Left lung (tissue), 10 donors: ENCODE results near the gene EPYC. TPM values are rescaled to one million over a fixed set of nuclear protein-coding genes. Genes with fewer than 3 reads are reported as not detected.

Source experiments
- ATAC-seq: fragments of 200-7000 bp; cut with Tn5 transposase; one replicate; pipeline ENCODE4 v1.9.1; 2020; ENCODE audit warnings: moderate library complexity
- DNase-seq, 4 donors: peaks; one replicate each; pipeline ENCODE4 v3.0.0-alpha.2; 2013 to 2020
- H3K27ac ChIP-seq, 2 donors: fragments of 200-600 bp; sonication (generic) in 1 of 2; one replicate each; pipeline versions ENCODE4 v1.5.0 to v1.8.0; 2020 to 2021
- H3K27me3 ChIP-seq, 2 donors: fragments of 200-600 bp; sonication (generic) in 1 of 2; one replicate each; pipeline versions ENCODE4 v1.5.0 to v1.8.0; 2020 to 2021
- H3K36me3 ChIP-seq, 2 donors: fragments of 200-600 bp; sonication (generic) in 1 of 2; one replicate each; pipeline versions ENCODE4 v1.5.0 to v1.8.0; 2020 to 2021
- H3K4me1 ChIP-seq, 2 donors: fragments of 200-600 bp; one replicate each; pipeline ENCODE4 v1.8.0; 2021
- H3K4me3 ChIP-seq, 2 donors: fragments of 200-600 bp; sonication (generic) in 1 of 2; one replicate each; pipeline versions ENCODE4 v1.5.0 to v1.8.0; 2020 to 2021; ENCODE audit warnings: mild to moderate bottlenecking in 1 of 2
- H3K9me3 ChIP-seq, 2 donors: fragments of 200-600 bp; sonication (generic) in 1 of 2; one replicate each; pipeline versions ENCODE4 v1.5.0 to v1.8.0; 2020 to 2021
- intact Hi-C, 2 donors: fragments of 100-400 bp; cut with DNase I; formaldehyde crosslinking; loops; one replicate each; pipeline versions ENCODE4 v1.11.2 to v1.14.2; 2022
- polyA plus RNA-seq, 6 donors: library from polyadenylated mRNA; unstranded; fragments of 120-200 nt; gene quantifications; one replicate each; pipeline ENCODE4 v1.2.1, GENCODE V29; 2013; ENCODE audit not compliant: insufficient read length in 6 of 6
- total RNA-seq, 2 donors: library from RNA; stranded (reverse); fragmentation: NEBNext Ultra II Directional; extraction: Animal tissue kit (Norgen Biotek cat#: 25700); gene quantifications; one replicate each; pipeline ENCODE4 v1.2.1, GENCODE V29; 2021
- TF ChIP-seq, protein P1 (sequence below), 2 donors: fragments of 200-600 bp; sonication (generic) in 1 of 2; IDR thresholded peaks; one replicate each; pipeline versions ENCODE4 v1.5.0 to v1.8.0; 2021; ENCODE audit warnings: antibody characterized with exemption in 2 of 2
- donor health status: DM: no; HTN: yes; CAD: no.
- donor health status: DM: no; HTN: no; CAD: no.

Gene EPYC
- total and polyA plus RNA-seq, 8 donors, result 0.13 to 0.47 (median 0.15) TPM; not detected in 5

DNA sequence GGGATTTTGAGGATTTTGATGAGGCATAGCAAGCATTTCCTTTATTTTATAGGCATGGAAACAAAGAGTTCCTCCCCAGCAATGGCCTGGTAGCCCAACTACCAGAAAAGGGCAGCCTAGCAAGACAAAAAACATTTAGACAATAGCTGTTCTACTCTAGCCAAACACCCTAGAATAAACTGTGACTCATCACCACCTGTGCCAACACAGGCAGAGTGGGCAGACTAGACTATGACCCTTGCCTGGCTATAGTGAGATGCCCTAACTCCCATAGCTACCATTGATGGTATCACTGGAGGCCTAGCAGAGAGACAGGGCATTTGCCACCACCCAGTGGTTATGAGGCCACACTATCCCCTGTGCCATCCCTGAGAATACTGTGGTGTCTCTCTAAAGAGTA is 34.3 kb downstream of the EPYC start:
- TF ChIP-seq, protein P1, sequence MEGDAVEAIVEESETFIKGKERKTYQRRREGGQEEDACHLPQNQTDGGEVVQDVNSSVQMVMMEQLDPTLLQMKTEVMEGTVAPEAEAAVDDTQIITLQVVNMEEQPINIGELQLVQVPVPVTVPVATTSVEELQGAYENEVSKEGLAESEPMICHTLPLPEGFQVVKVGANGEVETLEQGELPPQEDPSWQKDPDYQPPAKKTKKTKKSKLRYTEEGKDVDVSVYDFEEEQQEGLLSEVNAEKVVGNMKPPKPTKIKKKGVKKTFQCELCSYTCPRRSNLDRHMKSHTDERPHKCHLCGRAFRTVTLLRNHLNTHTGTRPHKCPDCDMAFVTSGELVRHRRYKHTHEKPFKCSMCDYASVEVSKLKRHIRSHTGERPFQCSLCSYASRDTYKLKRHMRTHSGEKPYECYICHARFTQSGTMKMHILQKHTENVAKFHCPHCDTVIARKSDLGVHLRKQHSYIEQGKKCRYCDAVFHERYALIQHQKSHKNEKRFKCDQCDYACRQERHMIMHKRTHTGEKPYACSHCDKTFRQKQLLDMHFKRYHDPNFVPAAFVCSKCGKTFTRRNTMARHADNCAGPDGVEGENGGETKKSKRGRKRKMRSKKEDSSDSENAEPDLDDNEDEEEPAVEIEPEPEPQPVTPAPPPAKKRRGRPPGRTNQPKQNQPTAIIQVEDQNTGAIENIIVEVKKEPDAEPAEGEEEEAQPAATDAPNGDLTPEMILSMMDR (IDR thresholded peaks at IDR 0.05), result no peak
- H3K36me3 ChIP-seq, result no peaks in the 10 kb centered on the region
- H3K27me3 ChIP-seq, result no peaks in the 10 kb centered on the region
- no peaks in the 10 kb centered on the region for H3K4me1 ChIP-seq
- no peak for ATAC-seq
- H3K4me3 ChIP-seq, result no peak overlapping the region
- intact Hi-C loops, result loop anchor here in 1 of 2 donors (10.0 kb wide), 1 partner anchor 384 kb away; no protein-coding TSS in a partner anchor
- no peak overlapping the region for H3K27ac ChIP-seq
- H3K9me3 ChIP-seq, result no peaks in the 10 kb centered on the region
- DNase-seq, result no peak

DNA sequence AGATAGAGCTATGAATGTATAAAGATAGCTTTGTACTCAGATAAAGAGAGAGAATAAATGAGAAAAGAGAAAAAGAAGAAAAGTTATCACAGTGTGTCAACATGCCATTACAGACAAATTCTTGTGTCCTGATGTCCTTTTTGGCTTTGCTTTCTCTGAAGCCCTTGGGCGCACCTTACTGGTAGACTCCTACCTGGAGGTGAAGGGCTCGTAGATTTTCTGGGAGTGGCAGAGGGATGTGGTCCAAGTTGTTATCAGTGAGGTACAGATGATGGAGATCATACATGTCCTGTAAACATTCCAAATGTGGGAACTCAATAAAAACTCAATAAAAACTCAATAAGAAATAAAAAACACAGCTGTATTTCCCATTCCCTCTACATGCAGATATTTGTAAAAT is 34.9 kb downstream of the EPYC start:
- Histone ChIP-seq H3K4me3 (no peak overlapping the region), H3K9me3 (no peaks in the 10 kb centered on the region), H3K36me3 (no peaks in the 10 kb centered on the region), H3K27me3 (no peaks in the 10 kb centered on the region), H3K4me1 (no peaks in the 10 kb centered on the region), H3K27ac (no peak overlapping the region)
- intact Hi-C loops, result loop anchor here in 1 of 2 donors (10.0 kb wide), 1 partner anchor 385 kb away; no protein-coding TSS in a partner anchor
- DNase-seq, result no peak
- ATAC-seq, result no peak
- TF ChIP-seq, protein P1 (IDR thresholded peaks at IDR 0.05), result no peak

DNA sequence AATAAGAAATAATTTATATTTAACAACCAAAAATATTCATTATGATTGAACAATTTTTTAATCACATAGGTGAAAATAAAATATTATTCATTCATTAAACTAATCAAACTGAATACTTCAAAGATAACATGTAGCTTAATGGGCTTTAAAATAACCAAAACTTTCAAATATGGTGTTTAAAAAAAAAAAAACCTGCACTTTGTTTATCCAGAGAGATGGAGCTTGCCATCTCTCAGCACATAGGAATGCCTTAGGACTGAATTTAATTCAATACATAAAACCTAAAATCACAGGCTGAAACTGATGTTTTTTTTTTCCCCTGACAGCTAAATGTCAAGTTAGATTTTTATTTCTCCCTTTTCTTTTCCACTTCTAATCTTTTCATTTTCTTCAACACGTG is 35.4 kb downstream of the EPYC start:
- H3K27ac ChIP-seq, result no peak overlapping the region
- DNase-seq, result no peak
- no peak overlapping the region for H3K4me3 ChIP-seq
- no peaks in the 10 kb centered on the region for H3K9me3 ChIP-seq
- TF ChIP-seq, protein P1 (IDR thresholded peaks at IDR 0.05), result no peak
- intact Hi-C loops, result no loop called here
- H3K27me3 ChIP-seq, result no peaks in the 10 kb centered on the region
- H3K36me3 ChIP-seq, result no peaks in the 10 kb centered on the region
- no peaks in the 10 kb centered on the region for H3K4me1 ChIP-seq
- ATAC-seq, result no peak

DNA sequence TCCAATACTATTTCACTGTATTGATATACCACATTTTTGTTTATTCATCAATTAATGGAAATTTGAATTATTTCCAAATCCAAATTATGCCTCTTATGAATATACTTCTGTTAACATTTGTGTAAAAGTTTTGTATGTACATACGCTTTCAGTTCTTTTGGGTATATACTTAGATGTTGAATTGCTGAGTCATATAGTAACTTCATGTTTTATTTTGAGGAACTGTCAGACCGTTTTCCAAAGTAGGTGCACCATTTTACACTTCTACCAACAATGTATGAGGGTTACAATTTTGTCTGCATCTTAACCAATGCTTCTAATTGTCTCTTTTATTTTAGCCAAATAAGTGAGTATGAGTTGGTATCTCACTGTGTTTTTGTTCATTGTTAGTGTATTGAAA is 39.6 kb downstream of the EPYC start:
- intact Hi-C loops, result no loop called here
- Histone ChIP-seq H3K4me1 (no peaks in the 10 kb centered on the region), H3K4me3 (no peak overlapping the region), H3K27me3 (no peaks in the 10 kb centered on the region), H3K36me3 (no peaks in the 10 kb centered on the region), H3K9me3 (no peaks in the 10 kb centered on the region), H3K27ac (no peak overlapping the region)
- ATAC-seq (no peak), DNase-seq (no peak)
- TF ChIP-seq, protein P1 (IDR thresholded peaks at IDR 0.05), result no peak

DNA sequence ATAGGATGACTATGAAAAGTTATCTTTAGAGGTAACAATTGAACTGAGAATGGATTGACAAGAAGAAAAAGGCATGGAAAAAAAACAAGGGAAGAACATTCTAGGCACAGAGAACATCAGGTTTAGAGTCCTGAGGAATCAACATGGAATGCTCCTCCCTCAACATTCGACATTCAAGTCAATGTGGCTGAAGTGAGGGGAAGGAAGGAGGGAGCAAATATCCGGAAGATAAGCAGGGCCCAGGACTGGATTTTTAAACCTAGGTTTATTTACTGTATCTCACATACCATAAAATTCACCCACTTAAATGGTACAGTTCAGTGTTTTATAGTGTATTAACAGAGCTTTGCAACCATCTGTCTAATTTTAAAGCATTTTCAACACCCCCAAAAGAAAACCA is 40.2 kb downstream of the EPYC start:
- H3K27ac ChIP-seq, result no peak overlapping the region
- ATAC-seq, result no peak
- intact Hi-C loops, result no loop called here
- no peaks in the 10 kb centered on the region for H3K4me1 ChIP-seq
- no peaks in the 10 kb centered on the region for H3K27me3 ChIP-seq
- H3K36me3 ChIP-seq, result no peaks in the 10 kb centered on the region
- DNase-seq, result no peak
- TF ChIP-seq, protein P1 (IDR thresholded peaks at IDR 0.05), result no peak
- H3K9me3 ChIP-seq, result no peaks in the 10 kb centered on the region
- H3K4me3 ChIP-seq, result no peak overlapping the region
